HG02763 (cell line): ENCODE results near the gene NBPF1.
"Not testable (repeated sequence)": the region's sequence is repeated elsewhere in the genome, so short reads cannot be mapped to it uniquely, and the experiment has no call there.

Source experiments
- ATAC-seq: cut with Tn5 transposase; IDR thresholded peaks from one replicate; pipeline ENCODE4 v1.9.1; 2021; ENCODE audit warnings: mild to moderate bottlenecking, moderate library complexity; ENCODE audit not compliant: unreplicated experiment

Gene NBPF1

DNA sequence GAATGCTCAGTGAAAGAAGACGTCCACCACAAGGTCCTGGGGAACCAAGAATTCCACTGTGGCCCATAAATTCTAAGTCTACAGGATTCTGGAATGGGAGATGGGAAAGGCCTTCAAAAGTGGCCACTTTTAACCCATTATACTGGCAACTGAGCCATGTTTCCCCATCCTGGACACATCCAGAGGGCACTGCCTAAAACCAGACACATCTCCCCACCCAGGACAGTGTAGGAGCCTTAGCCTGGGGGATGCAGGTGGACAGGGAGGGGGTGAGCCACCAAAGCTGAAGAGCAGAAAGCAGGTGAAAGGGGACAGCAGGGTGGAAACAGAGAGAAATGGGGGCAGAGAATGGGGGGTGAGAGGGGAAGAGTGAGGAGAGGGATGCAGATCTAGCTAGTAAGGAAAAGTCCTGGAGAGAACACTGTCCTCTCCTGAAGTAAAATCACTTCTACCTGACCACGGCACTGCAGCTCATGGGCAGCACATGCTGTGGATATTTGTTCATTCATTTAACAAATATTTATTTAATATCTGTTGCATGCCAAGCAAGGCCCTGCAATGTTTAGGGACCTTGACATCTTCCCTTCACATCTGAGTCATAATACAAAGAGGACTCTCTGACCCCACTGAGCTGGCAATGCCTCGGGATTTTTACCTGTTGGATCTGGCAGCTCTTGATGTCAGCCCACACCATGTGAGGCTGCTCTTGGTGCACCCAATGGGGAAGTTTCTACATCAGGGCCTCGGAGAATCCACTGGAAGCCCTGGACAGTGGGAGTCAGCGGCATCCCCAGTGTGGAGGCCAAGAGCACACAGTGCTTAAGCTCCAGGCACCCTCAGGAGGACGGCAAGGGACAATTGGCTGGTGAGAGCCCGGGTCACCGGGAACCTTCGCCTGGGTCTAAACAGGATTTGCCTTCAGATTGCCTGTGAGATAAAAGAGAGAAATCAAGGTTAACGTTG lies 5.2 kb downstream of the NBPF1 start:
- ATAC-seq = not testable (repeated sequence)

DNA sequence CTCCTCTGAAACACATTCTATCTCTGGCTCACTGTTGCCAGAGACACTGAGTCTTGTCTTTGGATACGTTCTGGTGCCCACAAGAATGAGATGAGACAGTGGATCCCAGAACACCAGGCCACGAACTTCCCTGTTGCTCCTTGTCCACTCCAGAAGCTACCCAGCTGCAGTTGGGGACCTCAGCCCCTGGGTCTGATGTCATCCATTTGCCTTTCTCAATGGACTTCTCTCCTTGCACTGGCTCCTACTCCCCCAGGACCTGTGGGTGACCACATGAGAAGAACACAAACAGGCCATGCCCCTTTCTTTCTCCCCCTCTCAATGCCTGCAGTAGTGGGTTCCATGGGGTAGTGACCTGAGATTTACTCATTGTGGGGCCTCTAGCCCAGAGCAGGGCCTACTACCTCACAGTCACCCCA lies 5.9 kb downstream of the NBPF1 start:
- no peak for ATAC-seq

DNA sequence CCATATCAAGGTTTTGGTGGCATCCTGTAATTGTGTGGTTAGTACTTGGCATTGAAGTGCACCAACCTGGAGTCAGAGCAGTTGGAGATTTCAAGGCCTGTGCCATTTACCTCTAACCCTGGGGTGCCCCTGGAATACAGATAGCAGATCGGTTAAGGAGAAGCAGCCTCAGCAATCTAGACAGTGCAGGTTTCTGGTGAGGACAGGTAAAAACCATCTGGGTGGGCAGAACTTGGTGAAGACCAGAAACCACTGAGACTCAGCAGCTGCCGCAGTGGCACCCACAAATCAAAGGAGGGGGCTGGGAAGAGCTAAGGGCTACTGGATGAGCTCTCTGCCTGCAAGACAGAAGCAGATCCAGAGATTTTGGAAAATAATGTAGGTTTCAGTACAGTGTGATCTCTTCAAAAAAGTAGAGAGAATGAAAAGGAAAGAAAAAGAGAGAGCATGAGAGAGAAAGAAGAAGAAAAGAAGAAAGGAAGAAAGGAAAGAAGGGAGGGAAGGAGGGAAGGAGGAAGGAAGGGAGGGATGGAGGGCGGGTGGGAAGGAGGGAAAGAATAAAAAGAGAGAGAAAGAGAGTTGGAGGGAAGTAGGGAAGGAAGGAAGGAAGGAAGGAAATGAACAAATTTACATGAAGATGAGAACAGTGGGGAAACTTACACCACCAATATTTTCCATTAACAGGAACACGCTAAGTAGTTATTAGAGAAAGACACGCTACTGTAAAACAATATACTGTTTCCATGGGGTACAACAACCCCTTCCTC lies 6.5 kb downstream of the NBPF1 start:
- ATAC-seq = not testable (repeated sequence)

- no peak for ATAC-seq
Measured at GRCh38 chr1:16605532-16606505, 7.5 kb downstream of the NBPF1 start.

DNA sequence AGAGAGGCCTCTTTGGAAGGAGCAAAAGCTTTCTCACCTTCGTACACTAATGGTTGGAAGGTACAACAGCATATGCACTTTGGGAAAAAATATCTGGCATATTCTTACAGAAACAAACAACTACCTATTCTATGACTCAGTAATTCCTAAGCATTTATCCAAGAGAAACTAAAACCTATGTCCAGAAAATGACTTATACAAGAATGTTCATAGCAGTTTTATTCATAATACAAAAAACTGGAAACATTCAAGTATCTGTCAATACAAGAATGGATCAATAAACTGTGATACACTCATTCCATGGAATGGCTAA lies 8.2 kb downstream of the NBPF1 start:
- no peak for ATAC-seq

DNA sequence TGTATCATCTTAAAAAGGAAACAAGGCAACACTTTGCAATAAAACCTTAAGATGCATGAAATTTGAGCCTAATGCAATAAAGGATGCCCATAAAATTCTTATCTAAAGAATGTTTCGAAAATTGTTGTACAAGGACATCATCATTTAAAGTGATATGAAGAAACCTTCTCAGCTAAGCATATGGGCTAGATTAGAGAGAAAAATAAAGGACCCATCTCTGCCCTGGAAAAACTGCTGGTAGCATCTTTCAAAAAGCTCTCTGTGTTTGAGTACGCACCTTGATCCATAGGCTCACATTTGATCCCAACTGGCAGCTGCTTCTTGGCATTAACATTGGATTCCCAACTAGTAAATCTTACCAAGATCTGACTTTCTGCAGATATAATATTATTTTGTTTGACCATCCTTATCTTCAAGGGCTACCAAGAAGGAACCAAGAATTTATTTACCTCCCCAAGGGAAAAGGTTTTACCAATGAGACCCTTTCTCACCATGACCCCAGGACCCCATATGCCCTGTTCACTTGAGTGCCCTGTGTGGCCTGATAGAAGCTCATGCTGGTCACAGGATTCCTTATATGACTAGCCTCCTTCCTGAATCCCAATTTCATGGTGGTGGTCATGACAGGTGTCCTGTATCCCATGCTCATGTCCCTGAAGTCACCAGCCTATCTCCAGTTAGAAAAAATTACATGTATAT lies 8.7 kb downstream of the NBPF1 start:
- ATAC-seq = not testable (repeated sequence)

DNA sequence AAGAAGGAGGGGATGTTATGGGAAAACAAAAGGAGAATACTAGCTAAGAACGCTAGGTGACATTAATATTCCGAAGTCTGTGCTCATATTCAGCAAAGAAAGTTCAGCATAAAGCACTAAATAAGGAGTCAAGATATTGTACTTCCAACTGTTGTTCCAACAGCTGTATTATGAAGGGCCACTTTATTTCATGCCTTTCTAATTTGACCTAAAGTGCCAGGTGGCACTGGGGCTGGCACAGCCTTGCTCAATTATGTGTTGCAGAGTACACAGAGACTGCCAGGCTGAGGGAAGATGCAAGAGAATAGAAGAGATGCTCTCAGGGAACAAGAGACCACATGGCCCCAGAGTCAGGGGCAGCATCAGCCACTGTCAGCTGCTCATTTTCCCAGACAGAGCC lies 9.7 kb downstream of the NBPF1 start:
- ATAC-seq = not testable (repeated sequence)

DNA sequence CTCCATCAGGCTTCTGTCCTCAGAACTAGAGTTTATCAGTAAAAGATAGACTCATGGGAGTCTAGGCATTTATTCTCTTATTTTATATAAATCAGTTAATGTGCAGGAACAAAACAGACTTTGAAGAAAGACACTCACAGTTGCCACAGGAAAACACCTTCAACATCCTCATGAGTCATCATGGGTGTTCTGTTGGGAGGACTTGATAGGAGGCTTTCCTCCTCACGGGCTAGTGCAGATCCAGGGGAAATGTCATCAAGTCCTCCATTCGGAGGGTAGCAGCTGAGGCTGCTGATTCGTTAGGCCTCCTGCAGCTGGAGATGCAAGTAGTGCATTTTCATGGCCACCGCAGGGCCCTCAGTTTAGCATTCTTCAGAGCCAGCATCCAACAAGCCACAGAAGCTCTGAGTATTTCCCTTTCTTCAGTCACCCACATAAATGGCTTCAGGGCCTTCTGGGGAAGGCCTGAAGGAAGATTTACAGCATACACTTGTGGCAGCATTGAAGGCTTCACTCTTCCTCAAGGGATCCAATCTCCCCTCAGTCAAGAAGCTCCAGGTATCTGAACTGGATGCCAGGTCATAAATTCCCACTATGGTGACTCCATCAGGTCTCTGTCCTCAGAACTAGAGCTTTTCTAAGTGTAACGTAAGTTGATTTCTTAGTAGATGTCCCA lies 10.9 kb downstream of the NBPF1 start:
- ATAC-seq = not testable (repeated sequence)

DNA sequence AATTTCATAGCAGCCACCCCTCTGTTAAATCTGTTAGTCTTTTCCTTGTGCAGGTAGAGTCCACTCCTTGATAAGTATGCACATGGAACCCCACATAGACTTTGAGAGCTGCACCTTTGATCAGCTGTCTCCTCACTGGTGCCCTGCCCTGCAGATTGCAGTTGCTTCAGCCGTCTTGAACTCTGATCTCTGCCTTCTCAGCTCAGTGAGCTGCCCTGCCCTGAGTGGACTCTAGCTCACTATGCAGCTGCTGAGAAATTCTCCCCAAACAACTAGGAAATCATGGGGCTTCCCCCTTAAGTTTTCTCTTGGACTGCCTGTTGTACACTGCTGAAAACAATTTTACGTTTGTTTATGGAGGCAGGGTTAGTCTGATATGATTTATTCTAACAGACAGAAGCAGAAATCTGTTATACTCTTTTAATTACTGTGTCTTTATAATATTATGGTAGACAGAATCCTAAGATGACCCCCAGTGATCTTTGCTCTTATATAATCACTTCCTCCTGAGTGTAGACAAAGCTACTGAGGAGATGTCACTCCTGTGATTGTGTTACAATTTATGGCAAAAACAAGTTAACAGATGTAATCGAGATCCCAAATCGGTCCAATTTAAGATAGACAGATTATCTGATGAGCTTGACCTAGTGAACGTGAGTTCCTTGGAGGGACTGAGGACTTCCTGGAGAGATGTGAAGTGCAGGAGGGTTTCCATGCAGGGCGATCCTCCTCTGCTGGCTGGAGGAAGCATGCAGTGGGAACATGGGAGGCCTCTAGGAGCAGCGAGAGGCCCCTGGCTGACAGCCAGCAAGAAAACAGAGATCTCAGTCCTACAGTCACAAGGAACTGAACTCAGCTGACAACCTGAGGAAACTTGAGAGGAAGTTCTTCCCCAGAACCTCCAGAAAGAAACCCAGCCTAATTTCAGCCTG lies 12.2 kb downstream of the NBPF1 start:
- ATAC-seq = not testable (repeated sequence)

DNA sequence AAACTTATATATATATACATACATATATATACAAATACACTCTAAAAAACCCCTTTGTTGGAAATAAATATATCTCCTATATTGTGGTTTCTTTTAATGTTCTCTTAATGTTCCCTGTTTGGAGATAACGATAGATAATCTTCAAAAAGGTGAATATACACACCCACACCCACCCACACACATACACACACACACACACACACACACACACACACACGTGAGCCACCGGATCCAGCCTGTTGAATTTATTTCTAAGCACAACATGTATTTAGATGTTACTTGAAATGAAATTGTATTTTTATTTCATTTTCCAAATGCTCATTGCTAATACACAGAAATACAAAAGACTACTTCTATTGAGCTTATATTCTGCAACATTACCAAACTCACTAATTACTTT lies 14.0 kb downstream of the NBPF1 start:
- ATAC-seq = not testable (repeated sequence)

DNA sequence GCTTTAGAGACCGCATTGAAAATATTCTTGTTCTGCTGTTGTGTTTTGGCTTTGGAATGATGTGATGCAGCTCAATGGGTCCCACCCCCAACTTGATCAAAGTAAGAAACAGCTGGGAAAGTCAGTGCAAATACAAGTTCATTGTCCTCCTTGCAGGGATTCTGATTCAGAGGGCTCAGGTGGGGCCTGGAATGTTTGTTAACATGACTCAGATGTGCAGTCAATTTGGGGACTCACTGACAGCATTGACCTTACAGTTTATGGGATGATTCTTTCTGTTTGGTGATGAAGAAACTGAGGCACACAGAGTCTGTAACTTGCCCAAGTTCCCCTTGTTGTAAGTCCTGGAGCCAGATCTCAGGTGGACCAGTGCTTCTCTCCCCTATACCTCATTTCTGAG lies 18.1 kb downstream of the NBPF1 start:
- not testable (repeated sequence) for ATAC-seq

GRCh38 chr1:16591845-16592244 lies 21.5 kb downstream of the NBPF1 start:
- ATAC-seq = not testable (repeated sequence)

- ATAC-seq = not testable (repeated sequence)
Measured at GRCh38 chr1:16588081-16588480, 25.3 kb downstream of the NBPF1 start.

DNA sequence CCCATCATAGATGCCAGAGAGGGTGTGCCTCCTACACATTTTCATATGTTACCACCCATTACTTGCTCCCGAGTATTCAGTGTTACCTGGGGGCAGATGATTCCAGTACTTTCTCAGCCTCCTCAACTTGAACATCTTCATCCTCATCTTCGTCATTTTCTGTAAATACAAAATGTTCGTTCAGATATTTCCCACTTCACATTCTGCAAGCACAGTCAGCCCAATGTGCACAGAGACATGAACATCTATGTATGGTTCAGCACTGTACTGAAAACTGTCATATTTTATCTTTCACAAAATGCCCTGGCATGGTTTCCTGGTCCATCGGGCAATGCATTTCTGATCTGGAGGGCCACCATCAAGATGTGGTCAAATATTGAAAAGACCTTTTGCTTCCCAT lies 25.7 kb downstream of the NBPF1 start:
- ATAC-seq = not testable (repeated sequence)

- not testable (repeated sequence) for ATAC-seq
Measured at GRCh38 chr1:16565324-16565723, 48.0 kb downstream of the NBPF1 start.

GRCh38 chr1:16561035-16561434 lies 52.3 kb downstream of the NBPF1 start:
- not testable (repeated sequence) for ATAC-seq

DNA sequence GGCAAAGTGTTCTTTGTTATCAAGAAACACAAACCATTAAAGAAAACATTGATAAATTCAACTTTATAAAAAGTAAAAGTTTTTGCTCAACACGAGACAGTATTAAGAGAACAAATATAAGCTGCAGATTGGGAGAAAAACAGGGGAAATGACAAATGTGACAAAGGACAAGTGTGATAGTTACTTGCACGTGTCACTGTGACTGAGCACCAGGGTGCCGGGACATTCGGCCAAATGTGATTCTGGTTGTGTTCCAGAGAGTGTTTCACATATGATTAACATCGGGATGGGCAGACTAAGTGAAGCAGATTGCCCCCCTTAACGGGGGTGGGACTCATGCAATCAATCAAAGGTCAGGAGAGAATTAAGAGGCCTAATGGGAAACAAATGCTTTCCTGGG lies 52.9 kb downstream of the NBPF1 start:
- ATAC-seq = not testable (repeated sequence)

GRCh38 chr1:16559688-16560087 lies 53.7 kb downstream of the NBPF1 start:
- not testable (repeated sequence) for ATAC-seq
